SH-SY5Y (cell line): ENCODE measurements around the gene GCA.

Experiments used
- GATA2 ChIP-seq: IDR thresholded peaks from 2 replicates; pipeline ENCODE4 v1.6.1; 2011; ENCODE audit warnings: mild to moderate bottlenecking, low read depth, low read length
- GATA3 ChIP-seq: IDR thresholded peaks from 2 replicates; pipeline ENCODE4 v1.6.1; 2011; ENCODE audit warnings: low read depth, mild to moderate bottlenecking, low read length, moderate library complexity

GCA gene

GRCh38 chr2:162343824-162344616 lies at the start of gene GCA:
Gene GCA (plus strand): TSS chr2:162344132. CDS start chr2:162344249, 117 bp downstream.
- TF ChIP-seq GATA2 (no peak), GATA3 (no peak)

GRCh38 chr2:162295009-162295408 lies 48.9 kb upstream of the GCA start:
- TF ChIP-seq GATA3 (no peak), GATA2 (no peak)

GRCh38 chr2:162297925-162298552 lies 45.9 kb upstream of the GCA start:
- no peak for TF ChIP-seq GATA2
- TF ChIP-seq GATA3, result no peak

GRCh38 chr2:162298669-162299335 lies 45.1 kb upstream of the GCA start:
- TF ChIP-seq GATA3 (no peak), GATA2 (no peak)

GRCh38 chr2:162300266-162300665 lies 43.7 kb upstream of the GCA start:
- TF ChIP-seq GATA2, result no peak
- TF ChIP-seq GATA3, result no peak

GRCh38 chr2:162301151-162301804 lies 42.7 kb upstream of the GCA start:
- TF ChIP-seq GATA2 (no peak), GATA3 (no peak)

DNA sequence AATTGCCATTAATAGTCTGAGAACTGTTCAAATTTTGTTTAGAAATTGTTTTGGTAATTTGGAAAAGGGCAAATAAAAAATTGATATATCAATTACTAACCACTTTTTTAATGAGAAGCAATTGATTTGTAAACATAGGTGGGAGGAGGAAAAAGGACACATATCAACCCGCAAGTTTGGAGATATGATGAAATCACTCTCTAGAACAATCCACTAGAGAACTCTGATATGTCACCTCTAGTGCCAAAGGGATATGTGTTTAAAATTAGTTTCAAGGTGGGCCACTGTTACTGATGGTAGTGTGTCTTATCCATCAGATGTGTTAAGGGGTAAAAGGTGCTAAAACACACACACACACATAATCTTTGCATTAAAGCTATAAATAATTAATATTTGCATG lies 42.1 kb upstream of the GCA start:
- TF ChIP-seq GATA3 (no peak), GATA2 (no peak)

GRCh38 chr2:162305901-162306300 lies 38.0 kb upstream of the GCA start:
- TF ChIP-seq GATA2, result no peak
- no peak for TF ChIP-seq GATA3

GRCh38 chr2:162308747-162309503 lies 35.0 kb upstream of the GCA start:
- no peak for TF ChIP-seq GATA2
- TF ChIP-seq GATA3, result no peak

GRCh38 chr2:162312853-162313252 lies 31.1 kb upstream of the GCA start:
- TF ChIP-seq GATA3, result no peak
- no peak for TF ChIP-seq GATA2

GRCh38 chr2:162315938-162316337 lies 28.0 kb upstream of the GCA start:
- TF ChIP-seq GATA2, result no peak
- TF ChIP-seq GATA3, result no peak

- TF ChIP-seq GATA2, result no peak
- no peak for TF ChIP-seq GATA3
Measured at GRCh38 chr2:162316590-162316989, 27.3 kb upstream of the GCA start.

- no peak for TF ChIP-seq GATA3
- no peak for TF ChIP-seq GATA2
Measured at GRCh38 chr2:162317058-162317742, 26.7 kb upstream of the GCA start.

- TF ChIP-seq GATA3, result no peak
- TF ChIP-seq GATA2, result no peak
Measured at GRCh38 chr2:162317861-162318327, 26.0 kb upstream of the GCA start.
